Measurements from ENCODE around the gene APCDD1. TPM values are rescaled to one million over a fixed set of nuclear protein-coding genes. Genes with fewer than 3 reads are reported as not detected.

APCDD1 gene
- total and polyA plus RNA-seq, 2 of the 13 experiments (the other 11 are each of a cell fraction or from before 2014, with no cell fraction given) = 2.1 to 8.6 TPM

DNA sequence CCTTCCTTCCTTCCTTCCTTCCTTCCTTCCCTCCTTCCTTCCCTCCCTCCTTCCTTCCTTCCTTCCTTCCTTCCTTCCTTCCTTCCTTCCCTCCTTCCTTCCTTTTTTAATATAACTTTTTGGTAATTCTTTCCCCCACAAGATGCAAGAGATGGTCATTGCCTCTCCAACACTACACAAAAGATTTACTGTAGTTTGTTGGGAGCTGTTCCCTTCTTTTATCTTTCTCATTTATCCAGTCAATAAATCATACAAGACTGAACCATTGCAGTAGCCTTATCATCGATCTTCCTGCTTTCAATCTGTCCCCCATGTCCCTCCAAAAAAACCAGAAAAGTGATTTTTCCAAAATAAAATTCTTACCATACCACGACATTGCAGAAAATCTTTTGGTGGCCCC is 8.2 kb downstream of the APCDD1 start:
- ATAC-seq (no peak), DNase-seq (ENCODE audit: low spot score) (no peak), FAIRE-seq (no peak)
- H3K79me2 ChIP-seq (ENCODE audit: insufficient read depth, low read length) = no peaks in the 10 kb centered on the region
- H4K20me1 ChIP-seq (ENCODE audit: insufficient read depth, low read length) = no peaks in the 10 kb centered on the region
- no peak overlapping the region for H3K4me3 ChIP-seq (replicated peaks in 1 of 3; ENCODE audit: insufficient read depth in 1 of 3, low read depth in 2 of 3, low read length in 3 of 3)
- no peaks in the 10 kb centered on the region for H3K36me3 ChIP-seq (replicated peaks in 1 of 2; ENCODE audit: control insufficient read depth in 1 of 2, insufficient read depth in 2 of 2, low read length in 2 of 2)
- CTCF ChIA-PET (ENCODE audit: low intra/inter-chr PET ratio, low total read pairs) = no interaction called here
- H3K9ac ChIP-seq (ENCODE audit: insufficient read depth, low read depth, low read length) = no peak overlapping the region
- TF ChIP-seq, protein P1, sequence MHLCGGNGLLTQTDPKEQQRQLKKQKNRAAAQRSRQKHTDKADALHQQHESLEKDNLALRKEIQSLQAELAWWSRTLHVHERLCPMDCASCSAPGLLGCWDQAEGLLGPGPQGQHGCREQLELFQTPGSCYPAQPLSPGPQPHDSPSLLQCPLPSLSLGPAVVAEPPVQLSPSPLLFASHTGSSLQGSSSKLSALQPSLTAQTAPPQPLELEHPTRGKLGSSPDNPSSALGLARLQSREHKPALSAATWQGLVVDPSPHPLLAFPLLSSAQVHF (CRISPR knock-in tag; IDR thresholded peaks at IDR 0.05) = no peak
- no peak overlapping the region for H3K27ac ChIP-seq (ENCODE audit: extremely low read length, insufficient read depth, low read length)
- H3K4me1 ChIP-seq (ENCODE audit: insufficient read depth, low read length) = peaks cover 57% of the 10 kb centered on the region
- no peak overlapping the region for H2AFZ ChIP-seq (ENCODE audit: low read length)
- no TSS peak for BruUV-seq (replicated peaks)
- no peak overlapping the region for H3K4me2 ChIP-seq (ENCODE audit: low read depth, low read length)
- in situ Hi-C loops (cut with HindIII; ENCODE audit: extremely low pct_ligation_motif_present, low pct_unique_long_range_greater_than_20kb) = no loop called here
- no peaks in the 10 kb centered on the region for H3K9me3 ChIP-seq (ENCODE audit: low read length)
- no peaks in the 10 kb centered on the region; a peak in 1 of 5 replicates for H3K27me3 ChIP-seq (ENCODE audit: control insufficient read depth in 1 of 2, insufficient read depth in 2 of 2, low read length in 2 of 2)
- POLR2A ChIA-PET = no interaction called here
- intact Hi-C loops (cut with micrococcal nuclease; ENCODE audit: unreplicated experiment) = no loop called here
- WGBS (ENCODE audit: low lambda C conversion rate) = 63% methylated on average over 2 of the region's 2 CpGs

DNA sequence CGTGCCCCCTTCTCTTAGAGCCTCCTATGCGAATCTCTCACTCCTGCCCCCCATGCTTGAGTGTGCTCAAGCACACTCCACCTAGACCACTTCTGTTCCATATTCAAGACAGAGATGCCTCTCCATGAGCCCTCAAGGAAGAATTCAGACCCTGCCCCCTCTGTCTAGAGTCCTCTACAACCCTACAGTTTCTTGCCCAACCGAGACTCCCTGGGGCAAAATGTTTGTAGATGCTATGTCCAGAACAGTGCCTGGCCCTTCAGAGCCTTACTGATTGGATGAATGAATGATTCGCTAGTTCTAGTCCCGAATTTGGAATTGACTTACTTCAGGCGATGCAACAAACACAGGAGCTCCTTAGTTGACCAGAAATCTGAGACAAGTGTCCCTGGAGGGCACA is 8.7 kb downstream of the APCDD1 start:
- DNase-seq (ENCODE audit: low spot score) = no peak
- no peak overlapping the region for H2AFZ ChIP-seq (ENCODE audit: low read length)
- H3K4me1 ChIP-seq (ENCODE audit: insufficient read depth, low read length) = peaks cover 57% of the 10 kb centered on the region
- ChIA-PET POLR2A (no interaction called here), CTCF (ENCODE audit: low intra/inter-chr PET ratio, low total read pairs) (no interaction called here)
- H3K27ac ChIP-seq (ENCODE audit: extremely low read length, insufficient read depth, low read length) = no peak overlapping the region
- no peak overlapping the region for H3K4me2 ChIP-seq (ENCODE audit: low read depth, low read length)
- no peaks in the 10 kb centered on the region for H3K79me2 ChIP-seq (ENCODE audit: insufficient read depth, low read length)
- no peak overlapping the region for H3K9ac ChIP-seq (ENCODE audit: insufficient read depth, low read depth, low read length)
- intact Hi-C loops (cut with micrococcal nuclease; ENCODE audit: unreplicated experiment) (no loop called here), in situ Hi-C loops (cut with HindIII; ENCODE audit: extremely low pct_ligation_motif_present, low pct_unique_long_range_greater_than_20kb) (no loop called here)
- no peaks in the 10 kb centered on the region for H3K9me3 ChIP-seq (ENCODE audit: low read length)
- no peak for TF ChIP-seq SKI (IDR thresholded peaks at IDR 0.05; ENCODE audit: partially characterized antibody)
- TF ChIP-seq, protein P2, sequence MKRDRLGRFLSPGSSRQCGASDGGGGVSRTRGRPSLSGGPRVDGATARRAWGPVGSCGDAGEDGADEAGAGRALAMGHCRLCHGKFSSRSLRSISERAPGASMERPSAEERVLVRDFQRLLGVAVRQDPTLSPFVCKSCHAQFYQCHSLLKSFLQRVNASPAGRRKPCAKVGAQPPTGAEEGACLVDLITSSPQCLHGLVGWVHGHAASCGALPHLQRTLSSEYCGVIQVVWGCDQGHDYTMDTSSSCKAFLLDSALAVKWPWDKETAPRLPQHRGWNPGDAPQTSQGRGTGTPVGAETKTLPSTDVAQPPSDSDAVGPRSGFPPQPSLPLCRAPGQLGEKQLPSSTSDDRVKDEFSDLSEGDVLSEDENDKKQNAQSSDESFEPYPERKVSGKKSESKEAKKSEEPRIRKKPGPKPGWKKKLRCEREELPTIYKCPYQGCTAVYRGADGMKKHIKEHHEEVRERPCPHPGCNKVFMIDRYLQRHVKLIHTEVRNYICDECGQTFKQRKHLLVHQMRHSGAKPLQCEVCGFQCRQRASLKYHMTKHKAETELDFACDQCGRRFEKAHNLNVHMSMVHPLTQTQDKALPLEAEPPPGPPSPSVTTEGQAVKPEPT (CRISPR knock-in tag; IDR thresholded peaks at IDR 0.05; ENCODE audit: low read depth) = no peak
- no peak for TF ChIP-seq CENPT (CRISPR knock-in tag; IDR thresholded peaks at IDR 0.05; ENCODE audit: low read depth)
- TF ChIP-seq ZBTB7A (CRISPR knock-in tag; IDR thresholded peaks at IDR 0.05) = no peak
- no peak for TF ChIP-seq ARNTL (CRISPR knock-in tag; IDR thresholded peaks at IDR 0.05)
- H4K20me1 ChIP-seq (ENCODE audit: insufficient read depth, low read length) = no peaks in the 10 kb centered on the region
- no peak for ATAC-seq
- no TSS peak for BruUV-seq (replicated peaks)
- no peaks in the 10 kb centered on the region for H3K27me3 ChIP-seq (ENCODE audit: control insufficient read depth in 1 of 2, insufficient read depth in 2 of 2, low read length in 2 of 2)
- 66% methylated on average over 6 of the region's 6 CpGs for WGBS (ENCODE audit: low lambda C conversion rate)
- FAIRE-seq = no peak
- H3K36me3 ChIP-seq (replicated peaks in 1 of 2; ENCODE audit: control insufficient read depth in 1 of 2, insufficient read depth in 2 of 2, low read length in 2 of 2) = no peaks in the 10 kb centered on the region
- H3K4me3 ChIP-seq (replicated peaks in 1 of 3; ENCODE audit: insufficient read depth in 1 of 3, low read depth in 2 of 3, low read length in 3 of 3) = no peak overlapping the region

Measured in HepG2 (cell line).